ENCODE results near the gene UFL1.
"Not testable (repeated sequence)": the region's sequence is repeated elsewhere in the genome, so short reads cannot be mapped to it uniquely, and the experiment has no call there.

The UFL1 gene

DNA sequence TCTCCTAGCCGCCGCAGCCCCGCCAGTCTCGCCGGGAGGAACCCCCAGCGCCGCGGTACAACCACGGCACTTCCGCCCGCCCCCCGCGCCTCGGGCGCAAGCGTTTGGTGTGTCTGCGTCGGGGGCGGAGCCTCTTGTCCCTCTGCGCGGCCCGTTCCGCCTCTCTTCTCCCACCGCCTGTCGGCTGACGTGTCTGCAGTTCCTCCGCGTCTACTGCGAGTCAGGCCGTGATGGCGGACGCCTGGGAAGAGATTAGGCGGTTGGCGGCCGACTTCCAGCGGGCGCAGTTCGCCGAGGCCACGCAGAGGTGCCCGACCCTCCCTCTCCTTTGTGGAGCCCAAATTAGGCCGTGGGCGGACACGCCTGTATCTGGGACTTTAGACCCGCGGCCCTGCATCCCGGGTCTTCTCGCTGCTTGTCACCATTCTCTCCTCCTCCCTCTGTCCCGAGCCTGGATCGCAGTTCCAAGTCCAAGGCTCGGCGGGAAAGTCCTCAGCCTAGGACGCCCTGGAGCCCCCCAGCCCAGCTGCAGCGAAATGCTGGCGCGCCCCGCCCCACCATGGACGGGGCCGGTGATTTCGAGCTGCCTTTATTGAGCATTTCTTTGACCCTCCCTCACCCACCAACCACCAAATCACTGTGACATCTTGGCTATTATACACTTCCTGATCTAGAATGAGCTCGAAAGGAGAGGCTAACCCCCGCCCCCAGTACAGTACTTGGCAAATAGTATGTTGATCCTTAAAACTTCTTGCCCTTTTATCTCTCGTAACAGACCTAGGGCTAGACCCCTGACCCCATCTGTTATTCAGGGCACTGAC, at the start of gene UFL1:
UFL1 (plus strand) TSS at position 163 of the 821 bp plus-strand sequence; CDS start at position 231, 68 bp downstream.
- DNase-seq (ENCODE audit: extremely low read depth in 1 of 2, low read depth in 1 of 2), result peak; percentile 88 to 92

DNA sequence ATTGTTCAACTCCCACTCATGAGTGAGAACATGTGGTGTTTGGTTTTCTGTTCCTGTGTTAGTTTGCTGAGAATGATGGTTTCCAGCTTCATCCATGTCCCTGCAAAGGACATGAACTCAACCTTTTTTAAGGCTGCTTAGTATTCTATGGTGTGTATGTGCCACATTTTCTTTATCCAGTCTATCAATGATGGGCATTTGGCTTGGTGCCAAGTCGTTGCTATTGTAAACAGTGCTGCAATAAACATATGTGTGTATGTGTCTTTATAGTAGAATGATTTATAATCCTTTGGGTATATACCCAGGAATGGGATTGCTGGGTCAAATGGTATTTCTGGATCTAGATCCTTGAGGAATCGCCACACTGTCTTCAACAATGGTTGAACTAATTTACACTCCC, 49.3 kb upstream of the UFL1 start:
- DNase-seq (ENCODE audit: extremely low read depth in 1 of 2, low read depth in 1 of 2), result not testable (repeated sequence)

DNA sequence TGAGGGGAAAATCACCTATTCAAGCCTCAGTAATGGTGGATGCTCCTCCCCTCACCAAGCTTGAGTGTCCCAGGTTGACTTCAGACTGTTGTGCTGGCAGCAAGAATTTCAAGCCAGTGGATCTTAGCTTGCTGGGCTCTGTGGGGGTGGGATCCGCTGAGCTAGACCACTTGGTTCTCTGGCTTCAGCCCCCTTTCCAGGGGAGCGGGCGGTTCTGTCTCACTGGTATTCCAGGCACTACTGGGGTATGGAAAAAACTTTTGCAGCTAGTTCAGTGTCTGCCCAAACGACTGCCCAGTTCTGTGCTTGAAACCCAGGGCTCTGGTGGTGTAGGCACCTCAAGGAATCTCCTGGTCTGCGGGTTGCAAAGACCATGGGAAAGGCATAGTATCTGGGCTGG, 42.9 kb upstream of the UFL1 start:
- DNase-seq (ENCODE audit: extremely low read depth in 1 of 2, low read depth in 1 of 2), result no peak

DNA sequence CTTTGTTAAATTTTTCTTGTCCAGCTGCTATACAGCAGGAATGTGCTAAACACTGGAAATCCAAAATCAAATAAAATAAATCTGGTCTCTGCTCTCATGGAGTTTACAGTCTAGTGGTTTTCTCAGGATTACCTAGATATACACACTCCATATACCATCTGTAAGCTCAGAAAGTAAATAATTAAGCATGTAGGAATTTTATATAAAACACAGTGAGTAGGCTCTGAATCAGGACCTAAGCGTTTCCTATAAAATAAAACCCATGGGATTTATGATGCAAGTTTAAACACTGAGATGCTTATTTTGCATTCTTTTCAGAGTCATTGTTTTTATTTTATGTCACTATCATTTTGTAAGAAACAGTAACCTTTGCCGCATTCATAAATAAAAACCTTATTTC, 29.7 kb upstream of the UFL1 start:
- DNase-seq (ENCODE audit: extremely low read depth in 1 of 2, low read depth in 1 of 2), result no peak

DNA sequence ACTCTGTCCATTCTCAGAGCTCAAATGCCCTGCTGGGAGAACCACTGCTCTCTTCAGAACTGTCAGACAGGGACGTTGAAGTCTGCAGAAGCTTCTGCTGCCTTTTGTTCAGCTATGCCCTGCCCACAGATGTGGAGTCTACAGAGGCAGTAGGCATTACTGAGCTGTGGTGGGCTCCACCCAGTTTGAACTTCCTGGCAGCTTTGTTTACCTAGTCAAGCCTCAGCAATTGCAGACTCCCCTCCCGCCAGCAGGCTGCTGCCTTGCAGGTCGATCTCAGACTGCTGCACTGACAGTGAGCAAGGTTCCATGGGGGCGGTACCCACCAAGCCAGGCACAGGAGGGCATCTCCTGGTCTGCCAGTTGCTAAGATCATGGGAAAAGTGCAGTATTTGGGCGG, 21.8 kb upstream of the UFL1 start:
- peak; percentile 21 to 33 for DNase-seq (ENCODE audit: extremely low read depth in 1 of 2, low read depth in 1 of 2)

DNA sequence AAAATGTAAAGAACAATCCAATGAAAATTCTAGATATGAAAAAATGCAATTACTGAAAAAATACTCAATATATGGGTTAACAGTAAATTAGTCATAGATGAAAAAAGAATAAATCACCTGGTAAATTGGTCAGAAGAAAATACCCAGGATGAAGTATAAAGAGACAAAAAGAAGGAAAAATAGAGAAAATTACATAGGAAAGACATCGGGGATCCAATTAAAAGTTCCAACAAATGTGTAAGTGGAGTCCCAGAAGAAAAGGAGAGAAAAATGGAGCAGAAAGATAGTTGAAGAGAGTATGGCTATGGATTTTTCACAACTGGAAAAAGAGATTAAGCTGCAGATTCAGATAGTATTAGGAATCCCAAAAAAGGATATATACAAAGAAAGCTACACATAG, 18.7 kb upstream of the UFL1 start:
- DNase-seq (ENCODE audit: extremely low read depth in 1 of 2, low read depth in 1 of 2), result no peak

DNA sequence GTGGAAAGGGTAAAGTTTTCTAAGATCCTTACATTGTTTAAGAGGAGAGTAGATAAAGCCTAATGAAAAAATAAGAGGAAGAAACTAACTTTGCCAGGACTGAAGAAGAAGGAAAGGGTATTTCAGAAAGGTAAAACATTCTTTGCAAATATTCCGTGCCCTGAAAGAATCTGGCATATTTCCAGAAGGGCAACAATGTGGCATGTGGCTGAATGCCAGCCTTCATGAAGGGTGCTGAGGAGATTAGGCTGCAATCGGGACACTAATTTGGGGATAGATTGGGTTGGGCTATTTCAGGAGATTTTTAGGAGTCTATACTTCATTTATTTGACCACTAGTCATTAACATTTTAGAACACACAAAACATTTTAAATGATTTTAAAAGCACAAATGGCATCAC, 16.2 kb upstream of the UFL1 start:
- DNase-seq (ENCODE audit: extremely low read depth in 1 of 2, low read depth in 1 of 2), result no peak

DNA sequence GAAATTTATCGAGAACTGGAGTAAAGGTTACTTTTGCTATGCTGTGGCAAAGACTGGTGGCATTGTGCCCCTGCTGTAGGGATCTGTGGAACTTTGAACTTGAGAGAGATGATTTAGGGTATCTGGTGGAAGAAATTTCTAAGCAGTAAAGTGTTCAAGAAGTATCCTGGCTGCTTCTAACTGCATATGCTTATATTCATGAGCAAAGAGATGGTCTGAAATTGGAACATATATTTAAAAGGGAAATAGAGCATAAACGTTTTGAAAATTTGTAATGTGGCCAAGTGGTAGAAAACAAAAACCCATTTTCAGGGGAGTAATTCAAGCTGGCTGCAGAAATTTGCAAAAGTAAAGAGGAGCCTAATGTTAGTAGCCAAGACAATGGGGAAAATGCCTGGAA, 12.3 kb upstream of the UFL1 start:
- no peak for DNase-seq (ENCODE audit: extremely low read depth in 1 of 2, low read depth in 1 of 2)

DNA sequence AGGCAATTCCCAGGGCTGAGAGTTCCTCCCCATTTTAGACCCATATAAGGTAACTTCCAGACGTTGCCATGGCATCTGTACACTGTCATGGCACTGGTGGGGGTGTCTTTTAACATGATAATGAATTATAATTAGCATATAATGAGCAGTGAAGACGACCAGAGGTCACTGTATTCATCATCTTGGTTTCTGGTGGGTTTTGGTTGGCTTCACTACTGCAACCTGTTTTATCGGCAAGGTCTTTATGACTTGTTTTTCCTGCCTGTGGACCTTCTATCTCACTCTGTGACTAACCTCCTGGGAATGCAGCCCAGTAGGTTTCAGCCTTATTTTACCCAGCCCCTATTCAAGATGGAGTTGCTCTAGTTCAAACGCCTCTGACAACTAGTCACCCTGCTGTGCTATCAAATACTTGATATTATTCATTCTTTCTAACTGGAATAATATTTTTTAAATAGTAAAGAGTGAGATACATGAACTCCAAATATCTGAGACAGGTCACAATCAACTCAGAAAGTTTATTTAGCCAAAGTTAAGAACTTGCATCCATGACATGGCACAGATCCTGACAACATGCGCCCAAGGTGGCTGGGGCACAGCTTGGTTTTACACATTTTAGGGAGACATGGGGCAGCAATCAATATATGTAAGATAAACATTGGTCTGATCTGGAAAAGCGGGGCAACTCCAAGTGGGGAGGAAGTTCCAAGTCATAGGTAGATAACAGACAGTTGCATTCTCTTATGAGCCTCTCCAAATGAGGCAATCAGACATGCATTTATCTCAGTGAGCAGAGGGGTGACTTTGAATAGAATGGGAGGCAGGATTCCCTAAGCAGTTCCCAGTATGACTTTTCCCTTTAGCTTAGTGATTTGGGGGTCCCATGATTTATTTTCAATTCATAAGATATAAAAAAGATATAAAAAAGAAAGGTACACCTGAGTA, 1.2 kb upstream of the UFL1 start:
- DNase-seq (ENCODE audit: extremely low read depth in 1 of 2, low read depth in 1 of 2), result no peak

DNA sequence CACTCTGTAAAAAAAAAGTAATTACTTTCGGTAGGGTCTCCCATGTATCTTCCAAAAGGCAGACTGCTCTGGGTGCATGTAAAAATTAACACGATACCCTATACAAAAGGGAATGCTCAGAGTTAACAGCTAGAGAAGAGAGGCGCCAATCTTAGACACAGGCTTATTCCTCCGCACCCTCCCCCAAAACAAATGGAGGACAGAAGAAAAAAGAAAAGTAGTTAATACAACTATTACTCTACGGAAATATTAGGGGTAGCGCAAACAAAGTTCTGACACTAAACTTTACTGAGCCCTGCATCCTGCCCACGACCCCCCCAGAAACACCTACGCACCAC, 331 bp upstream of the UFL1 start:
- no peak for DNase-seq (ENCODE audit: extremely low read depth in 1 of 2, low read depth in 1 of 2)

DNA sequence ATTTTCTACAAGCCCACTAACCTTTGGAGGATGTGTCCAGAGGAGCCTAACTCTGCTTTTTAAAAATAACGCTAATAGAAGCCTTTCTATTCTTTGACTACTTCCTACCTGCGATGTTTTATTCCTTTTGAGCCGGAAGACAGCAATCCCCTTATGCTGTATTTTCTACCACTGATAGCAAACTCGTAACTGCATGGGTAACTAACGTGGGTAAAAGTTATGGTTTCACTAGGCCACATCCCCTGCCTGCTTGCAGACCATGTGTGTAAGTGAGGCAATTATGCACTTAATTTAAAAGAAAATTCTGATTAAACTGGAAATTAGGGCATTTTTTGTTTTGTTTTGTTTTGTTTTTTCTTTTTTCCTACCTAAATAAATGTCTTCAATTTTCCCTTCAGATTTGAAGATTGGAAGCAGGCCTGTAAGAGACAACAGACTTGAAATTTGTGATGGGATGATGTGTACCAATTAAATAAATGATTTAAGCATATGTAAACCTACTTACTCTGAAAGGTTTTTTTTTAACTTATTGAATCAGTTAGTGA, 931 bp downstream of the UFL1 start:
- no peak for DNase-seq (ENCODE audit: extremely low read depth in 1 of 2, low read depth in 1 of 2)

DNA sequence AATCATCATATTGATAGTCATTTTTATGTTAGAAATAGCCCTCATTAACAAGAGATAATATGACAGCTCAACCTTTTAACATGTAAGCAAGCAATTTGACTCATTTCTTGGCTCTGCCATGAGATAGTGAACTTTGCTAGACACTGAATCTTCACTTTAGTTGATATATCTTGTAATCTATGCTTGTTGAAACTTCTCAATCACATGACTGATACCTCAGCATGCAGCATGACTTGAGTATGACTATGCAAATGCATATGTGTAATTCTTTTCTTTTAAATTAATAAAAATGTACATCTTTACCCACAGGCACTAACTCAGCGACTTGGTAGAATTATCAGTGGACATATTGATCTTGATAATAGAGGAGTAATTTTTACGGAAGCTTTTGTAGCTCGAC, 6.6 kb downstream of the UFL1 start:
- no peak for DNase-seq (ENCODE audit: extremely low read depth in 1 of 2, low read depth in 1 of 2)

DNA sequence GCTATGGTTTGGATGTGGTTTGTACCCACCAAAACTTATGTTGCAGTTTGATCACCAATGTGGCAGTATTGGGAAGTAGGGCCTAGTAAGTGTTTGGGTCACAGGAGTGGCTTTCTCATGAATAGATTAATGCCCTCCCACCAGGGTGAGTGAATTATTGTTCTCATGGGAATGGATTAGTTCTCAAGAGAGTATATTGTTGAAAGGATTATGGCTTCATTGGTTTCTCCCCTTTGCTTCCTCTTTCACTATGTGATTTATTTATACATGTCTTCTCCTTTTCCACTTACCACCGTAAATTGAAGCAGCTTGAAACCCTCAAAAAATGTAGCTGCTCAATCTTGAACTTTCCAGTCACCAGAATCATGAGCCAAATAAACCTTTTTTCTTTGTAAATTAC, 10.8 kb downstream of the UFL1 start:
- DNase-seq (ENCODE audit: extremely low read depth in 1 of 2, low read depth in 1 of 2), result no peak

DNA sequence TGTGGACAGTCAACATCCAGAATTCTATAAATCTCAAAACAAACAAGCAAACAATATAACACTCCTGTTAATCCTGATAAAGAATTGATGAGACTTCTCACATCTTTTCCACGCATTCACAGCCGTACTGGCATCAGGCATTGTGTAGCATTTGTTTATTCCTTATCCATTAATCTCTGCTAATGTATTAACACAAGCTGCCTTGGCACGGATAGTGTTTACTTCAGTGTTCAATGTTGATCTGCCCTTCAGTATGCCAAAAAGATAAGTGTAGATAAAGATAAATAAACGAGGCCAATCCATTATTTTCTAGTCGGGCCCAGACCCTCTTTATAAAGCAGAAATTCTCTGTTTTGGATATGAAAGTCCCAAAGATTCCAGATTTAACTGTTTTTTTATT, 16.1 kb downstream of the UFL1 start:
- no peak for DNase-seq (ENCODE audit: extremely low read depth in 1 of 2, low read depth in 1 of 2)

DNA sequence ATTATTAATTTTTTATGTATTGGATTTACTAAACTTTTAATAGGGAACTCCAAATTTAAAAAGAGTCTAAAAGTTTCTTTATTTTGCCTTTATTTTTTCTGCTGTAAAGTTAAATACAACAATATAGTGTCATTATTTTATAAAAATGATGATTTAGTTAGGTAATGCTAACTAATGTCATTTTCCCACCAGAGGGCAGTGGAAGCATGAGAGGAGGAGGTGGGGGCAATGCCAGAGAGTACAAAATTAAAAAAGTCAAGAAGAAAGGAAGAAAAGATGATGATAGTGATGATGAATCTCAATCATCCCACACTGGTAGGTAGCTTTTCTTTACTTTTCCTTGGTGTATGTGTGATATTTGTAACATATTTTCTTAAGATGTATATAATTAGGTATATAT, 21.1 kb downstream of the UFL1 start:
- DNase-seq (ENCODE audit: extremely low read depth in 1 of 2, low read depth in 1 of 2), result no peak

DNA sequence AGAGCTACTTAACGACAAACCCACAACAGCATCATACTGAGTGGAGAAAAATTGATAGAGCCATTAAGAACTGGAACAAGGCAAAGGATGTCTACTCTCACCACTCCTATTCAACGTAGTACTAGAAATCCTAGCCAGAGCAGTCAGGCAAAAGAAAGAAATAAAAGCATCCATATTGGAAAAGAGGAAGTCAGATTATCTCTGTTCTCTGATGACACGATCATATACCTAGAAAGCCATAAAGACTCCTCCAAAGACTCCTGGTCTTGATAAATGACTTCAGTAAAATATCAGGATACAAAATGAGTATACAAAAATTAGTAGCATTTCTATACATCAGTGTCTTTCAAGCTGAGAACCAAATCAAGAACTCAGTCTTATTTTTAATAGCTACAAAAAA, 24.3 kb downstream of the UFL1 start:
- DNase-seq (ENCODE audit: extremely low read depth in 1 of 2, low read depth in 1 of 2), result no peak

DNA sequence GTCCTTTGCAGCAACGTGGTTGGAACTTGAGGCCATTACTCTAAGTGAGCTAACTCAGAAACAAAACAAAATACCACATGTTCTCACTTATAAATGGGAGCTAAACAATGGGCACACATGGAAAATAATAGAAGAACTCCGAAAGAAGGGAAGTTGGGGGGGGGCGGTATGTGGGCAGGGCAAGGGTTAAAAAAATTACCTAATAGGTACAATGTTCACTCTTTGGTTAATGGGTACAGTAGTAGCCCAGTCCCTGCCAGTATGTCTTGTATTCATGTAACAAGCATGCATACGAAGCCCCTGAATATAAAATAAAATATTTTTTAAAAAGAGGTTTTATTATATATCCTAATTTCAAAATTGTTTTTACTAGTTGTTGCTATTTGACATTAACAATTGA, 26.0 kb downstream of the UFL1 start:
- DNase-seq (ENCODE audit: extremely low read depth in 1 of 2, low read depth in 1 of 2), result no peak

DNA sequence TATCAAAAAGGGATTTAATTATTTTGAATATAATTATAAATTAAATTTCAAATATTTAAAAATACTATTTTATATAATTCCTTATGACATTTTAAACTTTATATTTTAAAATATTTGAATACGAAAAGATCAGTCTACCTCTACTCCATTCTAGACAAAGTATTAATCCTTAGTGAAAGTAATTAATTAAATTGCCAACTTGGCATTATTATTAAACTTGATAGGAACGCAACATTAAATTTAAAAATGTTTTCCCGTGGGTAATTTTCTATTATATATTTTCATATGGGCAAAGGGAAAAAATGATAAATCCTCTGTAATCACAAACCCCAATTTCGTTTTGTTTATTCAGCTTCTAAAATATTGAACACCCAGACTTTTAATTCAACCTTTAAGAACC, 33.0 kb downstream of the UFL1 start:
- no peak for DNase-seq (ENCODE audit: extremely low read depth in 1 of 2, low read depth in 1 of 2)

DNA sequence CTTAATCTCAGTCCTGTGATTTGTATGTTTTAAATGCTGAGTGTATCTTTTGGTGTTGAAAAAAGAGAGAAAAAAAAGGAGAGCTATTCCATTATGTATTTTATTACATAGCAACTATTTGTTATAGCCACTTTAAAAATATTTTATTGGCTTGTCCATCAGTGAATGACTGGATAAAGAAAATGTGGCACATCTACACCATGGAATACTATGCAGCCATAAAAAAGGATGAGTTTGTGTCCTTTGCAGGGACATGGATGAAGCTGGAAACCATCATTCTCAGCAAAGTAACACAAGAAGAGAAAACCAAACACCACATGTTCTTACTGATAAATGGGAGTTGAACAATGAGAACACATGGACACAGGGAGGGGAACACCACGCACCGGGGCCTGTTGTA, 38.1 kb downstream of the UFL1 start:
- DNase-seq (ENCODE audit: extremely low read depth in 1 of 2, low read depth in 1 of 2), result not testable (repeated sequence)

DNA sequence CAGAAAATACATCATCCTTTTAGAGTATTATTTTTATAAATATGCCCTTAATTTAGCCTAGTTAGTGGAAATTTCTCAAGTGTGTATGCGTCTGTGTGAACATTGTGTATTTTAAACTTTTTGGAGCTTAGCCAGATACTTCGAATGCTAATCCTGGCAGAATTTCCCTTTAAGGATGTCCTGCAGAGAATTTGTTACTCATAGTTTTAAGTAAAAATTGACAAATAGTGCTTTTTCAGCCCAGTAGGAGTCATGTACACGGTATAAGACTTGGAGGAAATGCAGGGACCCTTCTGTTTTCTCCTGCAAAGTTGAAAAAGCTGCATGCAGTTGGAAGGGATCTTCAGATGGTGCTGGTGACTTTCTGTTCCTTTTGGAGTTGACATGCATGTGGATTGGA, 41.3 kb downstream of the UFL1 start, which contains the start of gene FHL5:
FHL5 (plus strand) TSS at position 243 of the 400 bp plus-strand sequence. CDS start 40,486 bp downstream, outside the sequence.
- DNase-seq (ENCODE audit: extremely low read depth in 1 of 2, low read depth in 1 of 2), result no peak

DNA sequence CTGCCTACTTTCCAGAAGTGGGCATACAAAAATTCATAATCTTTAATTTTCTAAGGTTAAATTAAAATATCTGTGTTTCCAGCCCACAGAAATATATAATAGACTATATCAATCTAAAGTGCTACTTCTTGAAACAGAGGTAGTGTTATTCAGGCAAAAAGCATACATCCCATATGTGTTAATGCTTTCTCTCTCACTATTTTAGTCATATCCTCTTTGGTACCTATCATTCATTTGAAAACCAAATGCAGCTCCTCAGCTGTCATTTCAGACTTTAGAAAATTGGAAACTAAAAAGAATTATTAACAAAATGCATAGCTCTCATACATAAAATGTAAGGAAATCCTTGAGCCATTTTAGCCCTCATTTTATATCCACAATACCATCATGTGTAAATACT, 42.2 kb downstream of the UFL1 start:
- DNase-seq (ENCODE audit: extremely low read depth in 1 of 2, low read depth in 1 of 2), result no peak

DNA sequence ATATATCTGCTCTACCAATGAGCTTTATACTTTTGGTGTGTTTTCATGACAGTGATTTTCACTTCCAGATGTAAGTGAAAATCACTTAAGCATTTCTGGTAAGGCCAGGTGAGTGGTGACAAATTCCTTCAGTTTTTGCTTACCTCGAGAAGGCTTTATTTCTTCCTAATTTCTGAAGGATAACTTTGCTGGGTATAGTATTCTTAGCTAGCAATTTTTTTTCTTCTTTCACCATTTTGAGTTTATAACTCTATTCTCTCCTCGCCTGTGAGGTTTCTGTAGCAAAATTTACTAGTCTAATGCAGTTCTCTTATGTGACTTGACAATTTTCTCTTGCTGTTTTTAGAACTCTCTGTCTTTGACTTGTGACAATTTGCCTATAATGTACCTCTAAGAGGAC, 48.4 kb downstream of the UFL1 start:
- DNase-seq (ENCODE audit: extremely low read depth in 1 of 2, low read depth in 1 of 2), result no peak

Measured in activated CD8-positive, alpha-beta memory T cell treated with anti-CD3 and anti-CD28 coated beads for 1 hour (primary cell).